HG02763 (cell line): ENCODE measurements around the gene FHIP1B.
"Not testable (repeated sequence)": the region's sequence is repeated elsewhere in the genome, so short reads cannot be mapped to it uniquely, and the experiment has no call there.

Experiments used
- ATAC-seq: cut with Tn5 transposase; IDR thresholded peaks from one replicate; pipeline ENCODE4 v1.9.1; 2021; ENCODE audit warnings: mild to moderate bottlenecking, moderate library complexity; ENCODE audit not compliant: unreplicated experiment

FHIP1B gene

GRCh38 chr11:6234387-6235107 lies at the start of gene FHIP1B:
TSS of gene FHIP1B (minus strand) at chr11:6234636. CDS start at chr11:6224516, 10,120 bp downstream.
- peak; percentile 92 for ATAC-seq

GRCh38 chr11:6283453-6284023 lies 49.1 kb upstream of the FHIP1B start:
- ATAC-seq, result no peak

DNA sequence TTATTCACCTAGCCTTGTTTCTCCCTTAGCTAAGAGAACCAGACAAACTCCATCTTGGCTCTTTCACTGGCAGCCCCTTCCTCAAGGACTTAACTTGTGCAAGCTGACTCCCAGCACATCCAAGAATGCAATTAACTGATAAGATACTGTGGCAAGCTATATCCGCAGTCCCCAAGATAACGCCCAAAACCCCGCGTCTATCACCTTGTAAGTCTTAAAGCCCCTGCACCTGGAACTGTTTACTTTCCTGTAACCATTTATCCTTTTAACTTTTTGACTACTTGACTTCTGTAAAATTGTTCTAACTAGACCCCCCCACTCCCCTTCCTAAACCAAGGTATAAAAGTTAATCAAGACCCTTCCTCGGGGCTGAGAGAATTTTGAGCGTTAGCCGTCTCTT lies 46.4 kb upstream of the FHIP1B start:
- not testable (repeated sequence) for ATAC-seq

DNA sequence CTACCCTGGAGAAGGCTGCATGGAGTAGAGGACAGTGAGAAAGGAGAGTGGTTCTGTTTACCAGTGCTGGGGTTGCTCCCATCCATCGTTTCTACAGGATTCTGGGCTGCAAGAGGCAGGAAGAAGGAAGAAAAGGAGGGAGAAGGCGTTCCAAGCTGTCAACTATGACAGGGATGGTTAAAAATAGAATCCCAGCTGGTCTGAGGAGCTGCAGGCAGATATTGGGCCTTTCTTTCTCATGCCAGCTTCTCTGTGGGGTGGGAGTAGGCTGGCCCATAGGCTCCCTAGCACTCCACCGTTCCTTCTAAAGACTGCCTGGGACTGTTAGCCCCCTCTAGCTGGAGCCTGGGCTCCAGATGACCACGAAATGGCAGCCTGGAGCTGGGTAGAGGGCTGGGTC lies 38.8 kb upstream of the FHIP1B start:
- ATAC-seq, result no peak

- no peak for ATAC-seq
Observed at GRCh38 chr11:6271598-6271997, 37.2 kb upstream of the FHIP1B start.

GRCh38 chr11:6270584-6271246 lies 36.3 kb upstream of the FHIP1B start:
- ATAC-seq, result no peak

GRCh38 chr11:6269994-6270393 lies 35.6 kb upstream of the FHIP1B start:
- ATAC-seq, result no peak

- ATAC-seq, result no peak
Observed at GRCh38 chr11:6268820-6269219, 34.4 kb upstream of the FHIP1B start.

DNA sequence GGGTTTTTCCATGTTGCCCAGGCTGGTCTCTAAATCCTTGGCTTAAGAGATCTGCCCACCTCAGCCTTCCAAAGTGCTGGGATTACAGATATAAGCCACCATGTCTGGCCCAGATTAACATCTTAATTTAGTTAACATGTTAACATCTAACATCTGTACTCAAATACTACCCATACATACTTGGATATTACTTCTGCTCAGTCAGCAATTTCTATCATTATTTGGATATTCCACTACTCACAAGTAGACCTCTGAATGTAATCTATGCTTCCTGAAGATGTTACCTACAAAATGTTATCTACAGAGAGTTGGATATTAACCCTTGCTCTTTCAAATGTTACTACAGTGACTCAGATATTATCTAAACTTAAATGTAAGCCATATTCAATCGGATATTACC lies 29.2 kb upstream of the FHIP1B start:
- ATAC-seq, result no peak

DNA sequence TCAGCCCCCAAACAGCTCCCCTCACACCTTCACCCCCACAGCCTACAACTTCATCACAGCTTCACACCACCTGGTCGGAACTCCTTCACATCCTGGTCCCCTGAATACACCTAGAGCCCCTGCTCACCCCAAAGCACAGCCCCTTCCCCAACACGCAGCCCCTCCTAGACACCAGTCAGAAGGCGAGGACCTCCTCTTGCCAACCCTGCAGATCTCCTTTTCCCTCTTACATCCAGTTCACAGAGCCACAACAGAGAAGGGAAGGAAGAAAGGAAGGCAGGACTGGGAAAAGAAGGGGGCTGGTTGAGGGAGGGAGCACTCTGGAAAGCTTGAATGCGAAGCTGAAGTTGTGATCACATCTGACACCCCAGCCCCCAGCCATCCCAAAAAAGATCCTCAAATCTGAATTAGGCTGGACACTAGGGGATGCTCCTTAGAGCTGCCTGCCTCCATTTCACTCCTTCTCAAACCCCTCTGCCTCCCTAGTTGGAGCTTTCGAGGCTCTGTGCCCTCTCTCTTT lies 25.8 kb upstream of the FHIP1B start:
- no peak for ATAC-seq

- no peak for ATAC-seq
Observed at GRCh38 chr11:6258571-6259081, 24.2 kb upstream of the FHIP1B start.

- no peak for ATAC-seq
Observed at GRCh38 chr11:6258141-6258540, 23.7 kb upstream of the FHIP1B start.

DNA sequence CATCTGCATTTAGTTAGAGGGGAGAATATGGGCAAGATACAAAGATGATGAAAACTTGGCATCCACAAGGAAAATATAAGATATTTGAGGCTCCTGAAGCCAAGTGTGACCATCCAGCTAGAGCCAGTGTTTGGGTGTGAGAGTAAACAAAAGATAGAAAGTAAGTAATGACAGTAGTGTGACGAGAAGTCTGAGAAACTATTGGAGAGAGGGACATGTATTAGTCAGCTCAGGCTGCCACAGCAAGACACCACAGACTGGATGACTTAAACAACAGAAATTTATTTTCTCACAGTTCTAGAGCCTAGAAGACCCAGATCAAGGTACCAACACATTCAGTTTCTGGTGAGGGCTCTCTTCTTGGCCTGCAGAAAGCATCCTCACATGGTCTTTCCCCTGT lies 18.8 kb upstream of the FHIP1B start:
- no peak for ATAC-seq

DNA sequence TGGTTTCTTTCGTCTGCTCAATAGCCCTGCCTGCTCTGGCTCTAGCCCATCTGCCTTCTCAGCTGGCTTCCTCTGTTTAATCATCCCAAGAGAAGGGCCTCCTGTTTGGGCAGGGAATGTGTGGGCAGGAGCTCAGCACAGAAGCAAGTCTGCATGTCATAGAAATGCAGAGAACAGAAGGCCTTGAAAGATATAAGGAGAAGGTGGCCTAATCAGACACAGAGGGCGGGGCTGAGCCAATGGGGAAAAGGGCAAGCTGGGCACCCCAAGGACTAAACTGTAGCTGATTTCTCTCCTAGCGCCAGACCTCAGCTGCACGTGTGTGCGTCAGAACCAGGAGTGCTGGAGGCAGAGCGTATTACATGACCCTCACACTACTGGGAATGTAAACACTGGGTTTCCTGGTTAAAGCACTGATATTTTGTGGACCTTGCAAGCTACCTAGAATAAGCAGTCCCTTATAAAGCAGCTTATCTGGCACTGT lies 17.6 kb upstream of the FHIP1B start:
- ATAC-seq, result no peak

- peak; percentile 73 for ATAC-seq
Observed at GRCh38 chr11:6251120-6251733, 16.8 kb upstream of the FHIP1B start.

GRCh38 chr11:6249770-6250555 lies 15.5 kb upstream of the FHIP1B start:
- ATAC-seq, result no peak

GRCh38 chr11:6248897-6249296 lies 14.5 kb upstream of the FHIP1B start:
- ATAC-seq, result not testable (repeated sequence)

DNA sequence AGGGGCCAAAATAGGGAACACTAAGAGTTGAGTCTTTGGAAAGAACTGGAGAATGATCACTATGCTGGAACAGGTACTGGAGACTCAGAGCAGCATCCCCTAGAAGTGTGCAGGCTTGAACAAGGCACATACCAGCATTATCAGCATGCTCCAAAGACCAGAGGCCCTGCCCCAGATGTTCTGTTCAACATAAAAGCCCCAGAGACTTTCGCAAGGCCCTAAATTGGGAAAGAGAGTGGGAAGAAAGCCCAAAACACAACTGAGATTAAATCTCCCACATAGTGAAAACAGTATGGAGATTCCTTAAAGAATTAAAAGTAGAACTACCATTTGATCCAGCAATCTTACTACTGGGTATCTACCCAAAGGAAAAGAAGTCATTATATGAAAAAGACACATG lies 13.8 kb upstream of the FHIP1B start:
- no peak for ATAC-seq

GRCh38 chr11:6245536-6245935 lies 11.1 kb upstream of the FHIP1B start:
- no peak for ATAC-seq

DNA sequence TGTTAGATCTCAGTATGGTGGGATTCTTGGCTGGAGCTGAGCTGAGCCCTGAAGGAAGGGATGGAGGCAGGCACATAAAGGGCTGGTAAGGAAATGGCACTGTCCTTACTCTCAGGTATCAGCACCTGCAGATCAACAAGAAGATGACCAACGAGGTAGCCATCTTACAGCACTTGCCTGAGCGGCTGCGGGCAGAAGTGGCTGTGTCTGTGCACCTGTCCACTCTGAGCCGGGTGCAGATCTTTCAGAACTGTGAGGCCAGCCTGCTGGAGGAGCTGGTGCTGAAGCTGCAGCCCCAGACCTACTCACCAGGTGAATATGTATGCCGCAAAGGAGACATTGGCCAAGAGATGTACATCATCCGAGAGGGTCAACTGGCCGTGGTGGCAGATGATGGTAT lies 6.9 kb upstream of the FHIP1B start:
- ATAC-seq, result no peak
